NCI-H2029 treated with DMSO at 0.1 percent for 48 hours (cell line): ENCODE measurements around the gene FOSL2.
"Not testable (repeated sequence)": the region's sequence is repeated elsewhere in the genome, so short reads cannot be mapped to it uniquely, and the experiment has no call there.

Source experiments
- DNase-seq: peaks from one replicate; lab custom pipeline; 2025; lab: John Stamatoyannopoulos, UW

Gene FOSL2

DNA sequence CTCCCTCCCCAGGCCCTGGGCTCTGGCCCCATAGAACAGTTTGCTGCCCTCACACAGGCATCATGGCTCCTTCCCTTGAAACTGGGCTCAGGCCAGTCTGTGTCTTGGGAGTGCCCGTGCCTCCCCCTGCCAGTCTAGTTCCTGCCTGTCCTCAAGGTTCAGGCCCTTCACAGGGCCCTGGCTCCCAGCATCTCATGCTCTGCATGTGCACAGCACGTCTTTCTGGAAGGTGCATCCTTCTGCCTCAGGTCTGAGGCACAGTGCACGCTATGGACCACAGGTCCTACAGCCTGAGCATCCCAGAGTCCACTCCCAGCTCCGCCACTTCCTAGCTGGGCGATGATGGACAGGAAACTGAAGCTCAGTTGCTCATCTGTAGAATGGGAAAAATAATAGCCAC is 35.6 kb upstream of the FOSL2 start:
- no peak for DNase-seq

DNA sequence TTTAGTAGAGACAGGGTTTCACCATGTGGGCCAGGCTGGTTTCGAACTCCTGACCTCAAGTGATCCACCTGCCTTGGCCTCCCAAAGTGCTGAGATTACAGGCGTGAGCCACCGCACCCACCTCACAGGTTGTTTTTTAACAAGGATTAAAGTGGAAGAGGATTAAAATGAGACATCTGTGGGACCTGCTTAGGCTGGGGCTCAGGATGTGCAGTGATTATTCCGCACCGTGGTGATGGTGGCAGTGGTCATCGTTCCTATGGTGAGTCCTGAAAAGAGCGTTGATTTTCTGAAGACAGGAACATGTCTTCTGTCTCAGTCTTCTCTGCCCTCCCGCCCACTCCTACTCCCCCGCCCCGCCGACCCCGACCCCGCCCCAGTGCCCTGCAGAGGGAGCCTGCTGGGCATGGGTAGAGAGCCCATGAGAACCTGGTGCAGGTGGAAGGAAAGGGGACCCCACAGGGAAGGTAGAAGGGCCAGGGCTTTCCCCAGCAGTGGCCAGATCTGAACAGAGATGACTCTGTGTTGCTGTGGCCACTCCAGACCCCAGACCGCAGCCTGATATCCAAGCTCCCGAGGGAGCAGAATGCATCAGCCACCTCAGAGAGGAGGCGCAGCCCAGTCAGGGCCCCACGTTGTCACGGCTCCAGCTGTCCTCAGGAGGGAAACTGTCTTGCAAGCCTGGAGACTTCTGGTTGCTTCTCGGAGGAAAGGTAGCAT is 34.5 kb upstream of the FOSL2 start:
- no peak for DNase-seq

DNA sequence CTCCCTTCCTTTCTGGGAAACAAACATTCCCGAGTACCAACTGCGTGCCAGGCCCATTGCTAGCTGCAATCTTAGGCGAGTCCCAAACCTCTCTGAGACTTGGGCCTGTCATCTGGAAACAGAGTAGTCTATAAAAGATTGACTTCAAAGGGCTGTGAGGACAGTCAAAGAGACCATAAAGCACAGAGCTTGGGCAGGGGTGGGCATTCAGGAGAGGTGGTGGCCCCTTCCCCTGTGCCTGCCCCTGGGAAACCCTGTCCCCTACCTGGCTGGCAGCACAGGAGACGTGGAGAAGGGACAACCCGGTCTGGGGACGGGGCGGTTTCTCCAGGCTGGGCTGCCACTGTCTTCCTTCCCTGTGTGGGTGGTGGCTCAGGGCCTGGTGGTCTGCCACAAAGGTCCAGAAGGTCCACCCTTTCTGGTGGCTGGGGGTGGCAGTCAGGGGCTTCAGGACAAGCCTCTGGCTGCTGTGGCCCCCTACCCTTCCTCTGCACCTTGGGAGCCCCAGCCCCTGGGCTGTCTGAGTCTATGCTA is 33.9 kb upstream of the FOSL2 start:
- DNase-seq, result no peak

DNA sequence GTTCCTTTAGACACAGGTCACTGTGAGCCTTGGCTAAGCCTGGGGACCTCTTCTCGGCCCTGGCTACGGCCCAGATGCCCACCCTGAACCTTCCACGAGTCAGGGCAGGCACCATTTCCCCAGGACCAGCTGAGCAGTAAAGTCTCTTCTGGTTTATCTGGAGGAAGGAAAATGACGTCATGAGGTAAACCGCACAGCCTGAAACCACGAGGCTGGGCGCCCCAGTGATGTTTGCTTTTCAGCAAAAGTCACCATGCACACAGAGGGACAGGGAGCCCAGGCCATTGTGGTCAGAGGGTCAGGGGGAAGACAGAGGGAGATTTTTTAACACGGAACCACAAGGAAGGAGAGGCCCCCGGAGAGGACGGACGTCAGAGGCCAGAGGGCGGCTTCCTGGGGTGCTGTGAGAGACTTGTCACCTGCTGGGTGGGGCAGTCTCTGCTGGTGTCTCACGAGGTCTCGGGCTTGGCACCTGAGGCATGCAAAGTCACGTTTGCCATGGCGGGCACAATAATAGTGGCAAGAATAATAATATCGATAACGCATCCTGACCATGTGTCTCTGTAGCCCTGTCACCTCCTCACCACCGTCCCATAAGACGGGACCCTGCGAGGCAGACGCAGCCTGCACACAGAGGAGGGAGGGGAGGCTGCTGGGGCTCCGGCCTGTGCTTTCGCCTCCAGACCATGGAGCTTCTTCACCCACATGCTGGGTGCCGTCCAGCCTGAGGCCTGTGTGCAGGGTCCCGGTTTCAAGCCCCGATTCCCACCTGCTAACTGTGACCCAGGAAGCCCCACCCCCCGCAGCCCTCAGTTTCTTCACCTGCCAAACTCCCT is 33.2 kb upstream of the FOSL2 start:
- no peak for DNase-seq

DNA sequence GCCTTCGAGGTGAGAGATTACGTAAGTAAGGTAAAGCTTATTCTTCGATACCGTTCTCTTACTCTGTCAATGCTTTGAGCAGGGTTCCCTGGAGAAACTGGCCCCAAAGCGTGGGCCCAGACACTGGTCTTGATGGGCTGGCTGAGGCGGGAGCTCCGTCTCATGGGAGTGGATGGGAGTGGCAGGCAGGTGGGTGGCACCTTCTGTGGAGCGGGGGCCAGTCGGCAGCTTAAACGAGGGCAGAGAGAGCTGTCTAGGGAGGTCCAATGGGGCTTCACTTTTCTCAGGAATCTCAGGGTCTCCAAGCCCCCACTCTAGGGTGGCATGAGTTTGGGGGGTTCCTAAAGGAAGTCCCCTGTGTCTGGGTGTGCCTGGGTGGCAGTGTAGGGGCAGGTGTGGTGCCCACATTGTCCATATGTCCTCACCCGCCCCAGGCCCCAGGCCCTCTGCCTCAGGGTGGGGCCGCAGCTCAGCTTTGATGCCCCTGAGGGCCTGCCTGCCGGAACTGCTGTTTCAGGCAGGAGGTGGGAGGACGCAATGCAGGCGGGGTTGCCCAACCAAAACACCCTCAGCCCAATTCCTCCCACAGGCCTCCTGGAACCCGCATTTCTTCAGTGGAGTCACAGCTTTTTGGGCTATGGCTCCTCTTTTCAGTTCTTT is 32.5 kb upstream of the FOSL2 start:
- DNase-seq, result no peak

DNA sequence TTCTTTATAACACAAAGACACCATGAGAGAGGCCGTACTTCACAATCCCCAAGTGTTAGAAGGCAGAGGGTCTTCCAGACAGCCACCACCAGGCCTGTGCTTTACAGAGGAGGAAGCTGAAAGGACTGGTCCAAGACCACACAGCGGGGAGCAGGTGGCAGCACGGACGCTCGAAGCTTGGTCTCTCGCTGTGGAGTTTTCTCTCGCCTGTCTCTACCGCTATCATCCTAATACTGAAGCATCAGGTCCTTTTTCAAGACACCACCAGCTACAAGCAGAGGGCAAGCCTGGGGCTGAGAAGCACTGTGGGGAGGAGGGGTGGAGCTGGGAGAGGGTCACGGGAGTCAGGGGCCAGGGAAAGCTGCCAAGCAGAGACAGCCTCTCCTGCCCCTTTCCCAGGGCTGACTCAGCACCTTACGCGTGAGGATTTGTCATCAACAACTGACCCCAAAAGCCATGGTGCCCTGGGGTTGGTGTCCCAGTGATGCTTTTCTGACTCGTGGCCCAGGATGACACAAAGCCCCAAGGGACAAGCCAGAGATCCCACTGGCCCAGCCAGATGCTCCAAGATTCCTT is 31.9 kb upstream of the FOSL2 start:
- no peak for DNase-seq

DNA sequence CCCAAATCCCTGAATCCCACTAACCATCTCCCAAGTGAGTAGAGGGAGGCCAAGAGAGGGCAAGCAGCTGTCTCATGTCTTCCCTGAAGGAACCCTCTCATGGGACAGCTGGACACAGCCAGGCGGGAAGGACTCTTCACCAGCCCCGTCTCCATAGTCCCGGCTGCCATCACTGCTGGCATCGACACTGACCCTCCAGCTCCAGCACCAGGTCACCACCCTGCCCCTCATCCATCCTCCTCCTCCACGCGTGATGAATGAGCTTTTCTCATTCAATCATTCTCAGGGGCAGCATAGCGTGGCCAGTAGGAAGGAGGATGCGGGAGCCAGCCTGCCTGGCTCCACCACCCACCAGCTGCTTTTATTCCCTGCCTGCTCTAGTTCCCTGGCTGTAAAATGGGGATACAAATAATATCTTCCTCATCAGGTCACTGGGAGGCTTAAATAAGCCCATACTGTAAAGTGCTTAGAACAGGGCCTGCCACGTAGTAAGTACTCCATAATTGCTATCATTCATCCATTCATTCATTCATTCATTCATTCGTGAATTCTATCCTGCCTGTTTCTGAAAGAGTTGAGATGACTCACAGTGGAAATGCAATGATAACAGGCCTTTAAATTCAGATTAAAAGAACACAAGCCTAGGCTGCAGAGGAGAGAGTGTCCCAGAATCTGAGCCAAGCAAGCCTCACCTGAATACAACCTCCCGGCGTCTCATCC is 30.5 kb upstream of the FOSL2 start:
- no peak for DNase-seq

DNA sequence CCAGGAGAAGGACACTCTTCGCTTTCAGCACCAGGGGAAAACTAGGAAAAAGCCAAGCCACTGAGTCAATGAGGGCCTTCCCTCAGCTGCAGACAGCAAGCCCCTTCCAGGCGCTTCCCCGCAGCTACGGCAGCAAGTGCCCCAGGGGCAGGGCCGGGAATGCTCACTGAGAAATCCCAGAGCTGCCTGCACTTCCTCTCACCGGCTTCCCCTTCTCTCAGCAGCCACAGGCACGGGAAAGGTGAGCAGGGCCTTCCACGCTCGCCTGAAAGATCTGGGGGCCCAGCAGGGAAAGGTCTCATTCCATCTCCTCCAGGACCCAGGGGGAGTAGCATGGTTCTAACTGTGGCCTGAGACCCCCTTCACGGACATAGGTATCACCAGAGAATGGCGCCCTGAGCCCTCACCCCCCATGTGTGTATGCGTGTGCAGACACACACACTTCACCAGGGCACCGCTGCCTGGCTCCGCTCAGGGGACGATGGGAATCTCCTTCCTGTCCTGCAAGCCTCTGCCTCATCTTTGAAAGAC is 29.6 kb upstream of the FOSL2 start:
- no peak for DNase-seq

DNA sequence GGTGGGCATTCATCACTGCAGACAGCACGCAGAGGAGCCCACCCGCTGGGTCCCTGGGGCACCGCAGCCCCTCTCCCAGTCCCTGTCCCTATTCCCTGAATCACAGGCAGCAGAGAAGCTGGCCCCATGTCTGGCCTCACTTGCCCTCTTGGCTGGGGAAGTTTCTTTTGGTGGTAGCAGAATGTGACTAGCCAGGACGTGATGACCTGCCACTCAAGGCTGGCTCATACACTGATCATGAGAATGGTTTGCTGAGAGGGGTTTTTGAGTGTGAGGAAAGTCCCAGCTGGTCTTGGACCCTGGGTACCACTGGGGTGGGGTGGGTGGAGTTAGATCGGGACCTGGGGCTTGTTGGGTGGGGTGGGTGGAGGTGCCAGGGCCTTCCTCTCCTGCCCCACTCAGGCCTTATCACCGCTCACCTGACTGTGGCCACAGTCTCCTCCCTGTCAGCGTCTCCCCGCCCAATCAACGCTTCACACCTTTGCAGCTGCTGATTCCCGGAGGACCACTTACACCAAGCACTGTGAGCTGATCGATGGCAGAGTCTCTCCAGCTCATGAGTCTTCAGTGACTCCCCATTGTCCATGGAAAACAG is 28.9 kb upstream of the FOSL2 start:
- DNase-seq, result no peak

DNA sequence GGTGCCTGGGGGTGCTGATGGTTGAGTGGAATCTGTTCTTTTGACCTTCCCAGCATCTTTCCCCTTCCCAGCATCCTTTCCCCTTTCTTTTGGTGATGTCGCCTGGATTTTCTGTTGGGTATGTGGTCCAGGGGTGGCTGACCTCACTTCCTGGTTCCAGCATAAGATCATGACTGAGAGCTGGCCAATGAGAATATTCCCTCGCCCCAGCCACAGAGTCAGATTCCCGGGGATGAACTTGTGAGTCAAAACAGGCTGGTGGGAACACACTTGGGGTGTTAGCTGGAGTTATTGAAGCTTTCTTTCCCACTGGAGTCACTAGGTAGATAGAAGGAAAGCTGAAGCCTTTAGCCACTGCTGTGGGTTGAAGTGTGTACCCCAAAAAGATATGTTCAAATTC is 28.0 kb upstream of the FOSL2 start:
- DNase-seq, result no peak

DNA sequence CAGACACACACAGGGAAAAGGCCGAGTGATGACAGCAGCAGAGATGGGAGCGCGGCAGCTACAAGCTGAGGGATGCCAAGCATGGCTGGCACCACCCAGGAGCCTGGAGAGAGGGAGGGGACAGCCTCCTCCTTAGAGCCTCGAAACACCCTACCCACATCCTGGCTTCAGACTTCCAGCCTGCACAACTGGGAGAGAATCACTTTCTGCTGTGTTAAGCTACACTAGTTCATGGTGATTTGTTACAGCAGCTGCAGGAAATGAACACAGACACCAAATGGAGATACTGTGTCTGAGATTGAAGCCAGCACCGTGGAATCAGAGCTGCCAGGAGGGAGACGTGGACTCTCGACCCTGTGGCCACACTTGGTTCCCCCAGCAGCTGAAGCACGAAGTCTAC is 27.5 kb upstream of the FOSL2 start:
- DNase-seq, result no peak

DNA sequence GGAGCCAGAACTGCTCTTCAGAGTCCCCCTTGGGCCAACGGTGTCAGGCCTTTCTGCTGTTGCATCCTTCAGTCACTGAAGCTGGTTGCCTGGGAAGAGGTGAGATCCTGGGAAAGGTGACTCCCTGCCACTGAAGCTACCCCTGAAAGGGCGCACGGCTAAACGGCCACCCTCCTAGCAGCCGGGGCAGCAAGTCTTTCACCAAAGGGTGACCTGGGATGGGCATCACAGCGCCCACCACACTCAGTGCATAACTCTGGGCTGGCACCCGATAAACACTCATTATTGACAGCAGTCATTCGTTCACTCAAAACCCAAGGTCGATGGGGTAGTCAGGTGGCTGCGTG is 26.5 kb upstream of the FOSL2 start:
- DNase-seq, result no peak

DNA sequence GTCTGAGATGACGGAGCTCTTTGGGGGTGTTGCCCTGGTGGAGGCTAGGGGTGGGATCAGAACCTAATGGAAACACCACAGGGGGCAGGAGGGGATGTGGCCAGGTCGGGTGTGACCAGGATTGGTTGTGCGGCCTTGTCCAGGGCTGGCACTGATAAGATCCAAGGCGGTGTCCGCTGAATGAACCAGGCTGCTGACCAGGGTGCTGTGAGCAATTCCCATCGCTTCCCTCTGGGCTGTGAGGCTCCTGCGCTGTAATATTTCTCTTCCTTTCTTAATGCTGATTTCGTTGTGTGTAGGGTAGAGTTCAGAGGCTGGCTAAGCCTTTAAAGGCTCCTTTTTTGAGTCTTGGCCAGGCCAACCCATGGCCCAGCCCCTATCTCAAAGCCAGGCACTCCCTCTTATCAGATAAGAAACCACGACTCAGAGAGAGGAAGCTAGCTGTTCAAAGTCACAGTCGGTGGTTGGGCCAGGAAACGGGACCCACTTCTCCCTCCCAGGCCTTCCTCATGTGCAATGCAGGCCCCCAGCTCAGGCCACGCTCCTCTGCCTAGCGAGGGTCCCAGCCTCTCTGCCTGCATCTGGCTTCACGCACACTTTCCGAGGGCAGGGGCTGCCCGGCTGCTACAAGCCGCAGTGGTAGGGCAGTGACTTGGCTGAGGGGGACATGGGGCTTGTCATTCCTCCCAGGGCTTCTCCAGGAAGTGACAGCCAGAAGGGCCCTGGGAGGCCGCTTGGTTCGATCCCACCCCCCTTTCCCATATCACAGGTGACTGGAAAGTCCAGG is 26.0 kb upstream of the FOSL2 start:
- no peak for DNase-seq

DNA sequence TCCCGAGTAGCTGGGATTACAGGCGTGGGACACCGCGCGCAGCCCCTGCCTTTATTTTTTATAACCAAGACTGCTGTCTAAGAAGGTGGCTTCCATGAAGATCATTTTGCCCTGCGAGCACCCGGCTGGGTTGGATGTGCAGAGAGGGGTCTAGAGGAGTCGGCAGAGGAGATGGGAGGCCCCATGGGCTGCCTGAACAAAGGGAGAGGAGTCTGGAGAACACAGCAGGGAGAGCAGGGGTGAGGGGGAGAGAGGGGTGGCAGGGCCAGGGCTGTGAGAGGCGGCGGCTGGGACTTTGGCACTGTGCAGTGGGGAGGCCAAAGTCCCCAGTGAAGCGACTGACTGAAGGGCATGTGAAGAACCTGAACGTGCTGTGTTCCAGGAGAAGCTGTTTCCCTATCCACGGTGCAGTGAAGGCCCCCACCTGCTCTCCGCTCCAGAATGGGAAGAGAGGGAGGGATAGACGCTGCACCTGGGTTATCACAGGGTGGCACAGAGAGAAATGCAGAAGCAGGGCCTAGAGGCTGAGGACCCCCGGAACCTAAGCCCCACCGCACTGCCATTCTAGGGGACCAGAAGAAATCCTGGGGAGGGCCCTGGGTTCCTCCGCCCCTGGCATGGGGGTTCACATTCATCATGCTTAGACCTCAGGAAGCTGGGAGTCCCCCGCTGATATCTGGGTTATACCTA is 24.8 kb upstream of the FOSL2 start:
- no peak for DNase-seq

DNA sequence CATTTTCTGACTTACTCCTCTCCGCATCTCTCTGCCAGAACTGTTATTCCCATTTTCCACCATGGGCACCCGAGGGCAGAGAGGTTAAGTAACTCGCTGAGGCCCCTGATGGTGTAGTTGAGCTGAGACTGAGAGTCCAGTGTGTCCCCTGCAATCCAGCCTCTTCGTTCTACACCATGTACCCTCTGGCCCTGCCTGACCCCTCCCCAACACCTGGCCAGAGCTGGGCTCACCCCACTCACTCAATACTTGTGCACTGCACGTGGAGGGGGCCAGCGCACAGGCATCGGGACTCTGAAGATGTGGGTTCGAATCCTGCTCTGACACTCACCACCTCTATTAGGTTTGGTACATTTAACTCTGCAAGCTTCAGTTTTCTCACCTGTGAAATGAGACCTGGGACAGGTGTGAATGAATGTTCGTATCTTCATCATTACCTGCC is 24.3 kb upstream of the FOSL2 start:
- no peak for DNase-seq

DNA sequence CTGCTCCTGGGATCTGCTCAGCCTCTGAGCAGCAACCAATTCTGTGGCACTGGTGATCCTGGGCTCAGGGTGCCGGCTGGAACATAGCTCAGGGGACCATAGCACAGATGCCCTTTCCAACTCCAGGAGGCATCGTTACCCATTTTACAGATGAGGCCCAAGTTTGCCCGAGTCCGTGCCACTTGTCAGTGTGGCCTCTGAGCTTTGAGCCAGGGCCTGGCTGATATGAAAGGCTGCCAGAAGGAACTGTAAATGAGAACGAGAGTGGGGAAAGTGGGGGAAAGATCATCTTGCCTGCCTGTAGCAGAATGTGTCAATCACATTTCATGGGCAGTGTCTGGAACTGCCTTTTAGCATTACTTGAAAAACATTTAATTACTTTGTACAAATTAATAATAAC is 23.3 kb upstream of the FOSL2 start:
- no peak for DNase-seq

DNA sequence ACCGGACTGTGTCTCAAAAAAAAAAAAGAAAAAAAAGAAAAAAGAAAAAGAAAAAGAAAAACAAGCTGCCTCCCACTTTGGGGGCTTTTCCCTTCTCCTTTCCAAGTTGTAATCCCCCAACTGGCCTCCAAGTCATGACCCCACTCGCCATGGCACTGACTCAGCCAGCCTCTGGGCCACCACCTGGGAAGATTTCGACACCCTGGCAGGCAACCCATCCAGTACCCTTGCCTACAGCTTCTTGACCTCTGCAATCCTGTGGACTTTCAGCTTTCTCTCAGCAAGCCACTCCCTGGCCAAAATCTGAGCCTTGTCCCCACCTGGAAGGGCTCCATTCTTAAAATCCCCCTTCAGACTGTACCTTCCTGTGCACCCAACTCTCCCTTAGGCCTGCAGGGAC is 22.3 kb upstream of the FOSL2 start:
- no peak for DNase-seq

DNA sequence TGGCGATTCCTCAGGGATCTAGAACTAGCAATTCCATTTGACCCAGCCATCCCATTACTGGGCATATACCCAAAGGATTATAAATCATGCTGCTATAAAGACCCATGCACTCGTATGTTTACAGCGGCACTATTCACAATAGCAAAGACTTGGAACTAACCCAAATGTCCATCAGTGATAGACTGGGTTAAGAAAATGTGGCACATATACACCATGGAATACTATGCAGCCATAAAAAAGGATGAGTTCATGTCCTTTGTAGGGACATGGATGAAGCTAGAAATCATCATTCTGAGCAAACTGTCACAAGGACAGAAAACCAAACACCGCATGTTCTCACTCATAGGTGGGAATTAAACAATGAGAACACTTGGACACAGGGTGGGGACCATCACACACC is 20.9 kb upstream of the FOSL2 start:
- not testable (repeated sequence) for DNase-seq

DNA sequence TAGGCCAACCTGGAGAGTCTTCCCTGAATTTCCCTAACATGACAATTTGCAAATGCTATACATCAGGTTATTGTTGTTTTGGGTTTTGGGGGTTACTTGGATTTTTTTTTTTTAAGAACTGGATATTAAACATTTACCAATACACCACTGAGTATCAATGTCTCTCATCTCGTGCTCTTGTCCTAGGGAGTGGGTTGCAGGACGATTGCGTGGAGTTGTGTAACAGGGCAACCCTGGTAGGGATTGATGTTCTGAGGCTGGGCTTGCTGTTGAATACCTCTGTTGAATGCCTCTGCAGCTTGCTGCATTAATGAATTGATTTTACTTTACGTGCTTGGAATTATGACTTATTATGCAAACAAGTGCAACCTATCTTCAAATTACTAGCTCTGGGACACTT is 18.8 kb upstream of the FOSL2 start:
- DNase-seq, result no peak

DNA sequence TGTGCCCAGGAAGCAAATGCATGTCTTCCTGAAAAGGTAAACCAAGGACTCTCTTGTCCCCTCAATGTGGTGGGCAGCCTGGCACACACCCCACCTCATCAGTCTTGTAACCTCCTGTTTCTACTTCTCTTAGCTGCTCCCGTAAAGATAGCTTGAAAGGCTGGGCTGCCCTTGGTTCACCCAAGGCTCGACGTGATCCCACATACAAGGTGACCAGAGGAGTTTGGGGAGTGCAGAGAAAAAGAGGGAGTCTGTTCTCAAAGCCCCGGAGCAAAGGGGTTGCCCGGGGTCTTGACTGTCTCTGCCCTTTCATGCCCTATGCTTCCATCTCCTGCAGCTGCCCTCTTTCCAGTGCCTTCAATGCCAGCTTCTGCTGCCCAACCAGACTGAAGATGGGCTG is 18.3 kb upstream of the FOSL2 start:
- no peak for DNase-seq
